Panc1 (cell line): ENCODE results near the gene CAMK1D. TPM values are rescaled to one million over a fixed set of nuclear protein-coding genes. Genes with fewer than 3 reads are reported as not detected.

Source experiments
- ATAC-seq: fragments of 200-7000 bp; cut with Tn5 transposase; 2 replicates; pipeline ENCODE4 v1.9.1; 2020; ENCODE audit warnings: mild to moderate bottlenecking, moderate library complexity
- BruUV-seq: library from RNA; stranded (reverse); fragments of 400-500 nt; replicated peaks from 2 replicates; lab custom pipeline; 2021; lab: Mats Ljungman, UMichigan
- CTCF ChIA-PET: fragments of 300-600 bp; sonication (Branson Sonifier 250); formaldehyde crosslinking; loops from one replicate; lab custom pipeline; 2022; ENCODE audit warnings: antibody characterized with exemption; lab: Charles Lee
- POLR2A ChIA-PET: fragments of 300-600 bp; sonication (Branson Sonifier 250); formaldehyde crosslinking; loops from one replicate; lab custom pipeline; 2022; ENCODE audit warnings: antibody characterized with exemption; lab: Charles Lee
- DNase-seq: peaks from one replicate; pipeline ENCODE4 v3.0.0-alpha.2; 2010; ENCODE audit warnings: low read depth, low spot score
- H3K27ac ChIP-seq: 2 replicates; pipeline ENCODE4 v1.5.1; 2011; ENCODE audit warnings: mild to moderate bottlenecking, low read length, inconsistent platforms
- H3K27me3 ChIP-seq: fragments of 200-500 bp; sonication (Bioruptor generic); 2 replicates; pipeline ENCODE4 v1.6.0; 2014; ENCODE audit warnings: low read length, inconsistent platforms; ENCODE audit not compliant: control insufficient read depth, insufficient read depth
- H3K36me3 ChIP-seq: fragments of 200-500 bp; sonication (Bioruptor generic); 2 replicates; pipeline ENCODE4 v1.5.1; 2014; ENCODE audit warnings: inconsistent platforms, mild to moderate bottlenecking, low read length, moderate library complexity; ENCODE audit not compliant: control insufficient read depth, insufficient read depth
- H3K4me1 ChIP-seq: 2 replicates; pipeline ENCODE4 v1.5.1; 2011; ENCODE audit warnings: inconsistent platforms, mild to moderate bottlenecking, low read length, moderate library complexity; ENCODE audit not compliant: control insufficient read depth, insufficient read depth
- H3K4me3 ChIP-seq, 2 experiments: 2 replicates each; pipeline ENCODE4 v1.5.1; 2011 to 2012; ENCODE audit warnings: low read depth in 2 of 2, low read length in 2 of 2, mild to moderate bottlenecking in 2 of 2, inconsistent platforms in 1 of 2, moderate library complexity in 1 of 2
- H3K9me3 ChIP-seq: fragments of 200-500 bp; sonication (Bioruptor generic); 2 replicates; pipeline ENCODE4 v1.5.1; 2014; ENCODE audit warnings: low read depth, mild to moderate bottlenecking, inconsistent platforms, low read length, moderate library complexity; ENCODE audit not compliant: control insufficient read depth, insufficient read depth
- CTCF ChIP-seq: fragments of 450-650 bp; IDR thresholded peaks from 2 replicates; pipeline ENCODE4 v1.5.1; 2017; ENCODE audit warnings: mild to moderate bottlenecking
- POLR2AphosphoS5 ChIP-seq: IDR thresholded peaks from 2 replicates; pipeline ENCODE4 v1.6.1; 2012; ENCODE audit warnings: mild to moderate bottlenecking, low read depth, low read length, moderate library complexity
- SIN3A ChIP-seq: IDR thresholded peaks from 2 replicates; pipeline ENCODE4 v1.6.1; 2012; ENCODE audit warnings: low read depth, mild to moderate bottlenecking, low read length, moderate library complexity, borderline replicate concordance; ENCODE audit not compliant: insufficient read depth
- TCF7L2 ChIP-seq: IDR thresholded peaks from 2 replicates; pipeline ENCODE4 v1.6.1; 2011; ENCODE audit warnings: mild to moderate bottlenecking, low read depth, low read length, inconsistent platforms
- in situ Hi-C: cut with HindIII; loops from 2 replicates; pipeline ENCODE4 v1.10.0; 2016; ENCODE audit warnings: low sequenced_read_pairs, low pct_unique_long_range_greater_than_20kb
- intact Hi-C: fragments of 100-400 bp; cut with micrococcal nuclease; formaldehyde crosslinking; loops from one replicate; pipeline ENCODE4 v1.10.0; 2022; ENCODE audit not compliant: unreplicated experiment
- total RNA-seq: library from RNA; stranded (reverse); gene quantifications from one replicate; pipeline ENCODE4 v1.2.1, GENCODE V29; 2021; ENCODE audit not compliant: unreplicated experiment
- TF ChIP-seq, protein P1 (sequence below), 2 experiments: IDR thresholded peaks; 2 replicates each; pipeline ENCODE4 v1.6.1; 2011 to 2012; ENCODE audit warnings: low read depth in 2 of 2, control low read depth in 1 of 2, low read length in 1 of 2, mild to moderate bottlenecking in 1 of 2, moderate library complexity in 1 of 2; ENCODE audit not compliant: insufficient read depth in 1 of 2

The CAMK1D gene
- total RNA-seq, 1 experiment from 2014 or later: 5.7 TPM

GRCh38 chr10:12701696-12702095 is 352.3 kb downstream of the CAMK1D start:
- no TSS peak for BruUV-seq
- POLR2A ChIA-PET: no interaction called here
- TF ChIP-seq SIN3A (no peak), TCF7L2 (no peak), POLR2AphosphoS5 (no peak), CTCF (no peak)
- TF ChIP-seq, protein P1, sequence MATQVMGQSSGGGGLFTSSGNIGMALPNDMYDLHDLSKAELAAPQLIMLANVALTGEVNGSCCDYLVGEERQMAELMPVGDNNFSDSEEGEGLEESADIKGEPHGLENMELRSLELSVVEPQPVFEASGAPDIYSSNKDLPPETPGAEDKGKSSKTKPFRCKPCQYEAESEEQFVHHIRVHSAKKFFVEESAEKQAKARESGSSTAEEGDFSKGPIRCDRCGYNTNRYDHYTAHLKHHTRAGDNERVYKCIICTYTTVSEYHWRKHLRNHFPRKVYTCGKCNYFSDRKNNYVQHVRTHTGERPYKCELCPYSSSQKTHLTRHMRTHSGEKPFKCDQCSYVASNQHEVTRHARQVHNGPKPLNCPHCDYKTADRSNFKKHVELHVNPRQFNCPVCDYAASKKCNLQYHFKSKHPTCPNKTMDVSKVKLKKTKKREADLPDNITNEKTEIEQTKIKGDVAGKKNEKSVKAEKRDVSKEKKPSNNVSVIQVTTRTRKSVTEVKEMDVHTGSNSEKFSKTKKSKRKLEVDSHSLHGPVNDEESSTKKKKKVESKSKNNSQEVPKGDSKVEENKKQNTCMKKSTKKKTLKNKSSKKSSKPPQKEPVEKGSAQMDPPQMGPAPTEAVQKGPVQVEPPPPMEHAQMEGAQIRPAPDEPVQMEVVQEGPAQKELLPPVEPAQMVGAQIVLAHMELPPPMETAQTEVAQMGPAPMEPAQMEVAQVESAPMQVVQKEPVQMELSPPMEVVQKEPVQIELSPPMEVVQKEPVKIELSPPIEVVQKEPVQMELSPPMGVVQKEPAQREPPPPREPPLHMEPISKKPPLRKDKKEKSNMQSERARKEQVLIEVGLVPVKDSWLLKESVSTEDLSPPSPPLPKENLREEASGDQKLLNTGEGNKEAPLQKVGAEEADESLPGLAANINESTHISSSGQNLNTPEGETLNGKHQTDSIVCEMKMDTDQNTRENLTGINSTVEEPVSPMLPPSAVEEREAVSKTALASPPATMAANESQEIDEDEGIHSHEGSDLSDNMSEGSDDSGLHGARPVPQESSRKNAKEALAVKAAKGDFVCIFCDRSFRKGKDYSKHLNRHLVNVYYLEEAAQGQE (IDR thresholded peaks at IDR 0.05; ENCODE audit: insufficient read depth in 1 of 2, low read depth in 2 of 2, low read length in 1 of 2): no peak

DNA sequence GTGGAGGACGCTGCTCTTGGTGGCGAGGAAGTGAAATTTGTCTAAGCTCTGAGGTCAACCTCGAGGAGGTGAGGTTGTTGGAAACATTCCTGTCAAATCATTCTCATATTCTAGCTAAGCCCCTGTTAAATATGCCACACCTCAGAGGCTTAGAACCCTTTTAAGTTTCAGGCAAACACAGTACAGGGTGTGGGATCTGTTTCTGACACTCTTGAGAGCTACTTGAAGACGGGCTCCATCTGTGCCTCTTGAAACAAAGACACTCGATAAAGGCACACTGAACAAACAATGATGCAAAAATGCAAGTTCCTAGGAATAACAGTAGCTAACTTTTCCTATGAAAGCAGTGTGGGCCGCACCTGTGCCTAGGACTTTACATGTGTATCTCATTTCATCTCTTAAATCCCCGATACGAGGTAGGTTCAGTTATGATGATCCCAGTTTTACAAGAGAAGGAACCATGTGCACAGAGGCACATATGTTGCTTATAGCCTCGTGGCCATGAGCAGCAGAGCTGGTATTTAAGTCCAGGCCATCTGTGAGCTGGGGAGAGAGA is 352.9 kb downstream of the CAMK1D start:
- Histone ChIP-seq H3K4me3 (no peak overlapping the region), H3K27ac (no peak overlapping the region), H3K36me3 (no peaks in the 10 kb centered on the region), H3K4me1 (peaks cover 8% of the 10 kb centered on the region), H3K27me3 (no peaks in the 10 kb centered on the region), H3K9me3 (no peaks in the 10 kb centered on the region)
- in situ Hi-C loops (no loop called here), intact Hi-C loops (no loop called here)
- CTCF ChIA-PET: no interaction called here
- ATAC-seq (no peak), DNase-seq (no peak)
- POLR2A ChIA-PET: no interaction called here
- BruUV-seq: no TSS peak
- no peak for TF ChIP-seq CTCF
- TF ChIP-seq TCF7L2: no peak
- no peak for TF ChIP-seq POLR2AphosphoS5
- TF ChIP-seq SIN3A: no peak
- TF ChIP-seq, protein P1 (IDR thresholded peaks at IDR 0.05; ENCODE audit: insufficient read depth in 1 of 2, low read depth in 2 of 2, low read length in 1 of 2): no peak

More at GRCh38 chr10:12701696-12702095, 352.3 kb downstream of the CAMK1D start:
- no peak for ATAC-seq
- no peaks in the 10 kb centered on the region for H3K36me3 ChIP-seq
- intact Hi-C loops (no loop called here), in situ Hi-C loops (no loop called here)
- H3K4me1 ChIP-seq: peaks cover 2% of the 10 kb centered on the region
- no peaks in the 10 kb centered on the region for H3K9me3 ChIP-seq
- H3K4me3 ChIP-seq: no peak overlapping the region
- no peaks in the 10 kb centered on the region for H3K27me3 ChIP-seq
- H3K27ac ChIP-seq: no peak overlapping the region
- CTCF ChIA-PET: no interaction called here
- no peak for DNase-seq
